Right atrium auricular region (tissue), 2 donors: ENCODE data around the gene USP8. TPM values are rescaled to one million over a fixed set of nuclear protein-coding genes. Genes with fewer than 3 reads are reported as not detected.

Source experiments
- DNase-seq: peaks from one replicate; pipeline ENCODE4 v3.0.0-alpha.2; 2019; ENCODE audit warnings: low spot score
- H3K27ac ChIP-seq, 2 donors: fragments of 200-600 bp; sonication (generic); 1 replicate in 1 of 2; 2 replicates in 1 of 2; pipeline ENCODE4 v1.5.1; 2016 to 2019
- H3K27me3 ChIP-seq, 2 donors: fragments of 200-600 bp; sonication (generic); one replicate each; pipeline versions ENCODE4 v1.5.1 to v1.6.0; 2017 to 2019
- H3K36me3 ChIP-seq: fragments of 200-600 bp; sonication (generic); one replicate; pipeline ENCODE4 v1.5.1; 2016
- H3K4me1 ChIP-seq, 2 donors: fragments of 200-600 bp; sonication (generic); one replicate each; pipeline versions ENCODE4 v1.5.1 to v1.6.0; 2017 to 2019
- H3K4me3 ChIP-seq, 2 donors: fragments of 200-600 bp; sonication (generic); 1 replicate in 1 of 2; 2 replicates in 1 of 2; pipeline ENCODE4 v1.5.1; 2017 to 2019; ENCODE audit warnings: mild to moderate bottlenecking in 1 of 2, moderate library complexity in 1 of 2
- H3K9me3 ChIP-seq, 2 donors: fragments of 200-600 bp; sonication (generic); one replicate each; pipeline ENCODE4 v1.5.1; 2019
- total RNA-seq, 2 donors: library from RNA; depleted of rRNA; stranded (reverse); fragments of >200 nt; gene quantifications; one replicate each; pipeline ENCODE4 v1.1.0, GENCODE V29; 2016
- TF ChIP-seq, protein P1 (sequence below), 2 donors: fragments of 200-600 bp; sonication (generic); IDR thresholded peaks; one replicate each; pipeline ENCODE4 v1.5.1; 2019; ENCODE audit warnings: antibody characterized with exemption in 2 of 2

USP8 gene
- total RNA-seq, 2 donors from 2014 or later = 25.0 to 46.5 TPM

DNA sequence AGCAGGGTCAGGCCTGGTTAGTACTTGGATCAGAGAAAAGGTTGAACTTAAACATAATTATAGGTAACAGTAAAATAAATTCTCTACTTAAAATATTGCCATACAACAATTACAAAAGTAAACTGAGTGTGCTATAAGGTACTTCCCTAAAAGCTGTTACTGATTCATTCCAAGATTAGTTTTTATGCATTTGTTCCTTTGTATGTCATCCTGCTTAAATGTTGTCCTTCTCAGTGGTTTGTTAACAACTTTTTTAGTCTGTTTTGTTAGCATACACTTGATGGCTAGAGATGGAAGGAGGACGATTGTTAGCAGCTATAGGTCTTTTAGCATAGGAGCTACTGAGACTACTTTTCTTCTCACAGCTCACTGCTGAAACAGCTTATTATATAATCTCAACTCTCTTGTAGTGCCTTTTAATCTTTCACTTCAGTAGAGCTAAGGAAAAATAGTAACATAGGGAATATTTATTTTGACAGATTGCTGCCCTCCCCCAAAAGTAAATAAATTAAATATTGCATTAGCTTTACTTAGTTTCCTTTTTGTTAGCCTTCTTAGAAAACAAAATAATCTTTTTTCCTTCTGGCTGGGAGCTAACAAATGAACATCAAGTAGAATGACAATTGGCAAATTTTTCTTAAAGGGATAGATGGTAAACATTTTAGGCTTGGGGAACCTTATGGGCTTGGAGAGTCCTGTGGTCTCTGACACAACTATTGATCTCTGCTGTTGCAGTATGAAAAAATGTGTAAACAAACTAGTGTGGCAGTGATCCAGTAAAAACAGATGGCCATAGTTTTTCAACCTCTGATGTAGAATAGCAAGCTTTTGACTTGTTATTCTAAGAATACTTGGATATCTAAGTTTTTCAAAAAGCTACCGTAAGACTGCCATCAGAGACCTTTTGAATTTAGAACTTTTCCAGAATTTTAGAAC is 39.5 kb downstream of the USP8 start:
- Histone ChIP-seq H3K4me3 (no peak overlapping the region), H3K9me3 (no peaks in the 10 kb centered on the region), H3K27ac (no peak overlapping the region), H3K27me3 (no peaks in the 10 kb centered on the region), H3K36me3 (peaks cover 41% of the 10 kb centered on the region), H3K4me1 (no peaks in the 10 kb centered on the region)
- TF ChIP-seq, protein P1, sequence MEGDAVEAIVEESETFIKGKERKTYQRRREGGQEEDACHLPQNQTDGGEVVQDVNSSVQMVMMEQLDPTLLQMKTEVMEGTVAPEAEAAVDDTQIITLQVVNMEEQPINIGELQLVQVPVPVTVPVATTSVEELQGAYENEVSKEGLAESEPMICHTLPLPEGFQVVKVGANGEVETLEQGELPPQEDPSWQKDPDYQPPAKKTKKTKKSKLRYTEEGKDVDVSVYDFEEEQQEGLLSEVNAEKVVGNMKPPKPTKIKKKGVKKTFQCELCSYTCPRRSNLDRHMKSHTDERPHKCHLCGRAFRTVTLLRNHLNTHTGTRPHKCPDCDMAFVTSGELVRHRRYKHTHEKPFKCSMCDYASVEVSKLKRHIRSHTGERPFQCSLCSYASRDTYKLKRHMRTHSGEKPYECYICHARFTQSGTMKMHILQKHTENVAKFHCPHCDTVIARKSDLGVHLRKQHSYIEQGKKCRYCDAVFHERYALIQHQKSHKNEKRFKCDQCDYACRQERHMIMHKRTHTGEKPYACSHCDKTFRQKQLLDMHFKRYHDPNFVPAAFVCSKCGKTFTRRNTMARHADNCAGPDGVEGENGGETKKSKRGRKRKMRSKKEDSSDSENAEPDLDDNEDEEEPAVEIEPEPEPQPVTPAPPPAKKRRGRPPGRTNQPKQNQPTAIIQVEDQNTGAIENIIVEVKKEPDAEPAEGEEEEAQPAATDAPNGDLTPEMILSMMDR (IDR thresholded peaks at IDR 0.05) = no peak
- DNase-seq = no peak

DNA sequence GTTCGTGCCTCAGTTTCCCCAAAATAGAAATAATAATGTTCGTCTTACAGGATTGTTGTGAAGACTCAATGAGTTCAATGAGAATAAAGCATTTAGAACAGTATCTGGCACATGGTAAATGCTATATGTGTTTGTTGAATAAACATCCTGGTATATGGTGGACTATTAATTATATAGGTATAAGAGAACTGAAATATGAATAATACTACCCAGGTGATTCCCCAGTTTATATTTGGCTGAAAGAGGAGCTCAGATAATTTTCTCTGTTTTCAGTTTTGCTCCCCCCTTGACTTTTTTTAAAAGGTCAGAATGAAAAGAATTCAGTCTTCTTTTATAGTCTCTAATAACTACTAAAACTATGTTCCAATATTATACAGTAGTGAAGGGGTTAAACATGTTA is 46.9 kb downstream of the USP8 start:
- H3K36me3 ChIP-seq = peaks cover 29% of the 10 kb centered on the region

DNA sequence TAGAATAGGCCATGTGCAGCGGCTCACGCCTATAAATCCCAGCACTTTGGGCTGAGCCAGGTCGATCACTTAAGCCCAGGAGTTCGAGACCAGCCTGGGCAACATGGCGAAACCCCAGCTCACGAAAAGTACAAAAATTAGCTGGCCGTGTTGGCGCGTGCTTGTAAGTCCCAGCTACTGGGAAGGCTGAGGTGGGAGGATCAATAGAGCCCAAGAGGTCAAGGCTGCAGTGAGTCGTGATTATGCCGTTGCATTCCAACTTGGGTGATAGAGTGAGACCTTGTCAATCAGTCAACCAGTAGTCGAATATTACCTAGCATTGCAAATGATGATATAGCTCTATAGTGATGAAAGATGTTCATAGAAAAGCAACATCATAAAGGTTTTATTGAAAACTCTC is 51.9 kb downstream of the USP8 start:
- Histone ChIP-seq H3K4me1 (no peaks in the 10 kb centered on the region), H3K36me3 (peaks cover 50% of the 10 kb centered on the region), H3K9me3 (no peaks in the 10 kb centered on the region), H3K27me3 (no peaks in the 10 kb centered on the region), H3K27ac (no peak overlapping the region), H3K4me3 (no peak overlapping the region)
- no peak for DNase-seq
- TF ChIP-seq, protein P1 (IDR thresholded peaks at IDR 0.05) = no peak

More for the DNA sequence above, 46.9 kb downstream of the USP8 start:
- no peak for DNase-seq
- Histone ChIP-seq H3K4me3 (no peak overlapping the region), H3K27ac (no peak overlapping the region), H3K27me3 (no peaks in the 10 kb centered on the region), H3K4me1 (no peaks in the 10 kb centered on the region), H3K9me3 (no peaks in the 10 kb centered on the region)
- TF ChIP-seq, protein P1 (IDR thresholded peaks at IDR 0.05) = no peak

DNA sequence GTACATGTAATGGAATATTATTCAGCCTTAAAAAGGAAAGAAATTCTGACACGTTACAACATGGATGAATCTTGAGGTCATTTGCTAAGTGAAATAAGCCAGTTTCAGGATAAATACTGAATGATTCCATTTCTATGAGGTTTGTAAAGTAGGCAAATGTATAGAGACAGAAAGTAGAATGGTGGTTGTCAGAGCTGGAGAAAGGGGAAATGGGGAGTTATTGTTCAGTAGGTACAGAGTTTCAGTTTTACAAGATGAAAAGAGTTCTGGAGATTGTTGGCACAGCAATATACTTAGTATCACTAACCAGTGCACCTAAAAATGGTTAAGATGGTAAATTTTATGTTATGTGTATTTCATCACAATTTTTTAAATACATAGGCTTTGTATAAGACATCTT is 60.6 kb downstream of the USP8 start:
- H3K9me3 ChIP-seq = no peaks in the 10 kb centered on the region
- H3K4me3 ChIP-seq = no peak overlapping the region
- peaks cover 59% of the 10 kb centered on the region for H3K36me3 ChIP-seq
- no peaks in the 10 kb centered on the region for H3K4me1 ChIP-seq
- no peaks in the 10 kb centered on the region for H3K27me3 ChIP-seq
- DNase-seq = no peak
- no peak overlapping the region for H3K27ac ChIP-seq
- TF ChIP-seq, protein P1 (IDR thresholded peaks at IDR 0.05) = no peak

- no peak overlapping the region for H3K27ac ChIP-seq
- TF ChIP-seq, protein P1 (IDR thresholded peaks at IDR 0.05) = no peak
- H3K36me3 ChIP-seq = peaks cover 60% of the 10 kb centered on the region
- no peaks in the 10 kb centered on the region for H3K9me3 ChIP-seq
- H3K4me3 ChIP-seq = no peak overlapping the region
- no peak for DNase-seq
- no peaks in the 10 kb centered on the region for H3K27me3 ChIP-seq
- no peaks in the 10 kb centered on the region for H3K4me1 ChIP-seq
Measured at GRCh38 chr15:50485389-50485788, 61.2 kb downstream of the USP8 start.
